GM19452 (cell line): Measurements from ENCODE around the gene ASAP2.

Experiments
- ATAC-seq: cut with Tn5 transposase; IDR thresholded peaks from one replicate; pipeline ENCODE4 v1.9.1; 2021; ENCODE audit not compliant: unreplicated experiment

ASAP2 gene

GRCh38 chr2:9373476-9373875 is 166.9 kb downstream of the ASAP2 start:
- ATAC-seq, result no peak

- ATAC-seq, result no peak
Observed at GRCh38 chr2:9374071-9374730, 167.6 kb downstream of the ASAP2 start.

- ATAC-seq, result no peak
Observed at GRCh38 chr2:9375857-9376428, 169.3 kb downstream of the ASAP2 start.

- no peak for ATAC-seq
Observed at GRCh38 chr2:9377461-9378097, 171.0 kb downstream of the ASAP2 start.

GRCh38 chr2:9378433-9379390 is 172.1 kb downstream of the ASAP2 start:
- no peak for ATAC-seq

GRCh38 chr2:9379391-9379755 is 172.8 kb downstream of the ASAP2 start:
- ATAC-seq, result no peak

GRCh38 chr2:9380702-9381628 is 174.4 kb downstream of the ASAP2 start:
- ATAC-seq, result no peak

- ATAC-seq, result no peak
Observed at GRCh38 chr2:9382604-9383235, 176.1 kb downstream of the ASAP2 start.

GRCh38 chr2:9384521-9384920 is 177.9 kb downstream of the ASAP2 start:
- no peak for ATAC-seq

GRCh38 chr2:9385841-9386240 is 179.2 kb downstream of the ASAP2 start:
- ATAC-seq, result no peak

GRCh38 chr2:9388199-9388681 is 181.6 kb downstream of the ASAP2 start:
- no peak for ATAC-seq

GRCh38 chr2:9388950-9389911 is 182.6 kb downstream of the ASAP2 start:
- ATAC-seq, result no peak

- ATAC-seq, result no peak
Observed at GRCh38 chr2:9390151-9390850, 183.7 kb downstream of the ASAP2 start.

GRCh38 chr2:9390991-9391390 is 184.4 kb downstream of the ASAP2 start:
- no peak for ATAC-seq

GRCh38 chr2:9391961-9392720 is 185.5 kb downstream of the ASAP2 start:
- ATAC-seq, result no peak

GRCh38 chr2:9392898-9393765 is 186.5 kb downstream of the ASAP2 start:
- ATAC-seq, result no peak
